ENCODE data around the gene CGB3. TPM values are rescaled to one million over a fixed set of nuclear protein-coding genes. Genes with fewer than 3 reads are reported as not detected.
A peak's percentile ranks its signal among the peaks of the same experiment; 100 is the strongest.

CGB3 gene
- total RNA-seq, 1 donor from 2014 or later, result not detected

DNA sequence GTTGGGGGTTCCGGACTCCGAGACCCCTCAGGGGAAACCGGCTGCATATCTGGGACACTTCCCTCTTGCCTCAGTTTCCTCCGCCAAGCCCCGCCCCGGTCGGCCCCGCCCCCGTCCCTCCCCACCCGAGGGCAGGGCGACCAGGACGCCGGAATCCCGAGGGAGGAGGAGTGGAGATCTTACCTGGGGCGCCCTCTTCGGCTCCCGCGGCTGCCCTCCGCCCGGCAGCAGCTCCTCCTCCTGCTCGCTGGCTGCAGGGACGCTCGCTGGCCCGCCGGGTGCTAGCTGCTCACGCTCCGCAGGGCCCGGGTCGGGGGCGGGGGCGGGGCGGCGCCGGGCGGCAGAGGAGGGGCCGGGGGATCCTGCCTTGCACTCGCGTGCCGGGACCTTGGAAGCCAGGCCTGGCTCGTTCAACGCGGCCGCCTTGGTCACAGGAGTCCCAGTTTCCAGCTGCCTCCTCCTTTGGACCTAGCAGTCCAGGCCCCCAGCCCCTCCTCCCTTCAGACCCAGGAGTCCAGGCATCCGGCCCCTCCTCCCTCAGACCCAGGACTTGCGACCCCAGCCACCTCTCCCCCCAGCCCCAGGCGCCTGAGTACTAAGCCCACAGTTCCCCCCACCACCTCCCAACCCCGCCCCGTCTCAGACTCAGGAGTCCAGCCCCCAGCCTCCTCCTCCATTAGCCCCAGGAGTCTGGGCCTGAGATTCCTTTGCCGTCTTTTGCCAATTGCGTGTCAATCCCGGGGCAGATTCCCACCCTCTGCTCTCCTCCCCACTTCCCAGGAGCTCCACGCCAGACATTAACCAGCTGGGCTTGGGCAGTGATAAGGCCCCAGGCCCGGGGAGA is 40.9 kb upstream of the CGB3 start, which contains the start of gene NTF4:
TSS of gene NTF4 (minus strand) at position 51 of the 844 bp plus-strand sequence. CDS start 2,821 bp downstream, outside the sequence.
- TF ChIP-seq CTCF (IDR thresholded peaks at IDR 0.05; ENCODE audit: insufficient read depth, low read length, poor library complexity, severe bottlenecking), result no peak
- no peaks in the 10 kb centered on the region for H3K36me3 ChIP-seq (ENCODE audit: control insufficient read depth, insufficient read depth, low read length)
- H3K4me3 ChIP-seq (ENCODE audit: low read depth, low read length), result peak within 1 kb of the TSS; percentile 11
- peaks cover 26% of the 10 kb centered on the region for H3K27me3 ChIP-seq (ENCODE audit: control insufficient read depth, insufficient read depth, low read length)
- no peak for DNase-seq (ENCODE audit: low read depth)

DNA sequence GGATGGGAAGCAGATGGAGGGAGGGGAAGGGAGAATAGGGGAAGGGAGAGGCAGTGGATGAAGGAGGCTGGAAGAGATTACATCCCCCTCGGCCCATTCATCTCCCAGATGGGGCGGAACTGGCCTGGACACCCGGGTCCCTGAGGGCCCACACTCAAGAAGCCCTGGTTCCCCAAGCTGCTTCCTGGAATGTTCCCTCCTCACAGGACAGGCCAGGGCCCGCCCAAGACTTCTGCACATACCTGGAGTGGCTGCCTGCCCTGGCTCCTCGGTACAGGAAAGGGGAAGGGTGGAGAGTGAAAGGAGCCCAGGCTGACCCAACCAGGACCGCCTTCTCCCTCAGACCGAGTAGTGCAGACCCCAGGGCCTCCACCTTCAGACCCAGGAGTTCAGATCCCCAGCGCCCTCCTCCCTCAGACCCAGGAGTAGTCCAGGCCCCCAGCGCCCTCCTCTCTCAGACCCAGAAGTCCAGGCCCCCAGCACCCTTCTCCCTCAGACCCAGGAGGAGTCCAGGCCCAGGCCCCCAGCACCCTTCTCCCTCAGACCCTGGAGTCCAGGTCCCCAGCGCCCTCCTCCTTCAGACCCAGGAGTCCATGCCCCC is 40.0 kb upstream of the CGB3 start:
- Histone ChIP-seq H3K27me3 (ENCODE audit: control insufficient read depth, insufficient read depth, low read length) (peaks cover 19% of the 10 kb centered on the region), H3K4me3 (ENCODE audit: low read depth, low read length) (peak overlapping the region; percentile 7), H3K36me3 (ENCODE audit: control insufficient read depth, insufficient read depth, low read length) (no peaks in the 10 kb centered on the region)
- no peak for TF ChIP-seq CTCF (IDR thresholded peaks at IDR 0.05; ENCODE audit: insufficient read depth, low read length, poor library complexity, severe bottlenecking)
- no peak for DNase-seq (ENCODE audit: low read depth)

GRCh38 chr19:49061445-49061844 is 37.3 kb upstream of the CGB3 start:
- no peak for DNase-seq (ENCODE audit: low read depth)

DNA sequence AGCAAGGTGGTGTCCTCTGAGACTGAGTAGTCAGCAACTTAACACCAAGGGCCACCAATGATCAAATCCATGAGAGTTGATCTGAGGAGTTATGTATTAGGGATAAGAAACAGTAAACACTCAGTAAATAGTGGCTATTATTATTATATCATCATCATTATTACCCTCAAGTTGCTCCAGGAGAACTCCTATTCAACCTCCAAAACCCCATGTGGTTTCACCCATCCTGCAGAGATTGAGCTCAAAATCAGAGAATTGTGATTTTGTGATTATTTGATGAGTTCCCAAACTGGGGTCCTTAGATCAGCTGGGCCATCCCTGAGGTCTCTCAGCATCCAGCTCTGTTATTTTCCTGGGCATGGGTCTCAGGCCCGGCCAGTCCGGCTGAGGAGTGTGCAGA is 36.9 kb upstream of the CGB3 start:
- Histone ChIP-seq H3K27me3 (ENCODE audit: control insufficient read depth, insufficient read depth, low read length) (peaks cover 10% of the 10 kb centered on the region), H3K36me3 (ENCODE audit: control insufficient read depth, insufficient read depth, low read length) (no peaks in the 10 kb centered on the region), H3K4me3 (ENCODE audit: low read depth, low read length) (no peak overlapping the region)
- no peak for TF ChIP-seq CTCF (IDR thresholded peaks at IDR 0.05; ENCODE audit: insufficient read depth, low read length, poor library complexity, severe bottlenecking)
- DNase-seq (ENCODE audit: low read depth), result no peak

More at GRCh38 chr19:49061445-49061844, 37.3 kb upstream of the CGB3 start:
- H3K27me3 ChIP-seq (ENCODE audit: control insufficient read depth, insufficient read depth, low read length), result peaks cover 14% of the 10 kb centered on the region
- no peak overlapping the region for H3K4me3 ChIP-seq (ENCODE audit: low read depth, low read length)
- TF ChIP-seq CTCF (IDR thresholded peaks at IDR 0.05; ENCODE audit: insufficient read depth, low read length, poor library complexity, severe bottlenecking), result no peak
- H3K36me3 ChIP-seq (ENCODE audit: control insufficient read depth, insufficient read depth, low read length), result no peaks in the 10 kb centered on the region

DNA sequence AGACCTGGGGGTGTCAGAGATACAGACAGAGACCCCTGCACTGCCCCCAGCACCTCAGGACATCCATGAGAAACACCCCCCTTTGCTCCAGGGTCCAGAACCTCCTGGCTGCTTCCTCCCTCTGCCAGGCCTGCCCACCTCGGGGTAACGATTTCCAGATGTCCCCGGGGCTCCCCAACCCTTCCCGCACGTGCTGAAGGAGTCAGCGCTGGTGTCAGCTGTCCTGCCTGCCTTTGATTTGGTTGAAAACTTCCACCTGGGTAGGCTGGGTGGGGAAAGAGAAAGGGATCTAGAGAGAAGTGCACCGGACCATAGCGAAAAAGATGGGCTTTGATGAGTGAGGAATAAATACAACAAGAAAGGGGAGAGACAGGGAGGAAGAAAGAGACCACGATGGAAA is 34.9 kb upstream of the CGB3 start:
- Histone ChIP-seq H3K27me3 (ENCODE audit: control insufficient read depth, insufficient read depth, low read length) (no peaks in the 10 kb centered on the region), H3K36me3 (ENCODE audit: control insufficient read depth, insufficient read depth, low read length) (no peaks in the 10 kb centered on the region), H3K4me3 (ENCODE audit: low read depth, low read length) (no peak overlapping the region)
- TF ChIP-seq CTCF (IDR thresholded peaks at IDR 0.05; ENCODE audit: insufficient read depth, low read length, poor library complexity, severe bottlenecking), result no peak
- DNase-seq (ENCODE audit: low read depth), result no peak
